Tibial nerve (tissue), 4 donors: Measurements from ENCODE around the gene GAREM1. TPM values are rescaled to one million over a fixed set of nuclear protein-coding genes. Genes with fewer than 3 reads are reported as not detected.

ENCODE experiments used
- DNase-seq, 2 donors: peaks; one replicate each; pipeline ENCODE4 v3.0.0-alpha.2; 2019; ENCODE audit warnings: low spot score in 2 of 2
- H3K27ac ChIP-seq, 4 donors: fragments of 200-600 bp; sonication (generic) in 3 of 4; one replicate each; pipeline ENCODE4 v1.5.1; 2017 to 2019; ENCODE audit warnings: mild to moderate bottlenecking in 1 of 4
- H3K27me3 ChIP-seq, 2 donors: fragments of 200-600 bp; sonication (generic) in 1 of 2; one replicate each; pipeline versions ENCODE4 v1.5.1 to v1.6.0; 2017 to 2019
- H3K36me3 ChIP-seq, 3 donors: fragments of 200-600 bp; sonication (generic); one replicate each; pipeline ENCODE4 v1.5.1; 2018 to 2019
- H3K4me1 ChIP-seq, 4 donors: fragments of 200-600 bp; sonication (generic) in 3 of 4; one replicate each; pipeline ENCODE4 v1.5.1; 2017 to 2019
- H3K4me3 ChIP-seq, 4 donors: fragments of 200-600 bp; sonication (generic) in 3 of 4; one replicate each; pipeline ENCODE4 v1.5.1; 2017 to 2019; ENCODE audit warnings: mild to moderate bottlenecking in 1 of 4, moderate library complexity in 1 of 4
- H3K9me3 ChIP-seq, 4 donors: fragments of 200-600 bp; sonication (generic) in 3 of 4; one replicate each; pipeline ENCODE4 v1.5.1; 2017 to 2019
- EP300 ChIP-seq, 2 donors: sonication (generic); formaldehyde crosslinking; IDR thresholded peaks; one replicate each; pipeline ENCODE4 v1.6.1; 2017; ENCODE audit warnings: antibody characterized with exemption in 2 of 2, mild to moderate bottlenecking in 1 of 2
- POLR2A ChIP-seq, 2 donors: fragments of 450-650 bp; IDR thresholded peaks; one replicate each; pipeline ENCODE4 v1.6.1; 2017; ENCODE audit warnings: antibody characterized with exemption in 2 of 2, mild to moderate bottlenecking in 2 of 2, moderate library complexity in 2 of 2
- WGBS, 2 donors: methylation state at CpG; one replicate each; pipeline ENCODE4 v1.1.5; 2018; 5-methylcytosine and 5-hydroxymethylcytosine counted together
- total RNA-seq, 4 donors: library from RNA; depleted of rRNA; stranded (reverse); fragments of >200 nt; gene quantifications; one replicate each; pipeline ENCODE4 v1.1.0, GENCODE V29; 2016
- TF ChIP-seq, protein P1 (sequence below), 5 experiments: fragments of 200-600 bp in 3 of 5; fragments of 450-650 bp in 2 of 5; sonication (generic) in 3 of 5; IDR thresholded peaks; one replicate each; pipeline ENCODE4 v1.5.1; 2016 to 2019; ENCODE audit warnings: antibody characterized with exemption in 5 of 5, mild to moderate bottlenecking in 3 of 5, moderate library complexity in 2 of 5

The GAREM1 gene
- total RNA-seq, 4 donors from 2014 or later = 25.1 to 33.0 (median 30.7) TPM

DNA sequence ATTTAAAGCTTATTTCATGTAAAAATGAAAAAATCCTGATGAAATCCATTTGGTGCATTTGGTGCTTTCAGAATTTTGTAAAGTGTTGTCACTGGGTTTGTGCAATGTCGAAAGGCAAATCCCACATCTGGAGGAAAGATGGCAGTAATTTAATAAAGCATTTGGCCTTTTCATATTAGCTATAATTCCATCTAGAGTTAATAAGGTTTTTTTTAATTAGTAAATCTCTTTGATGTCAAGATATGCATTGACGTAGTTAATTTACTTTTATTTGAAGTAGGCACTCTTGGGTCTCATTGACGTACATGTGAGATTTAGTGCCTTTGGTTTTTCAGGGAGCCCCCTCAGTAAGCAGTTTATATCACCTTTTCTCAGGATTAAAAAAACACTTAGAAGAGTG lies 12.3 kb upstream of the GAREM1 start:
- Histone ChIP-seq H3K9me3 (no peaks in the 10 kb centered on the region), H3K27ac (no peak overlapping the region), H3K36me3 (no peaks in the 10 kb centered on the region), H3K4me3 (no peak overlapping the region), H3K27me3 (no peaks in the 10 kb centered on the region), H3K4me1 (no peaks in the 10 kb centered on the region)
- 90 to 91% methylated on average over 3 of the region's 3 CpGs for WGBS, 2 donors
- no peak for DNase-seq
- no peak for TF ChIP-seq POLR2A (IDR thresholded peaks at IDR 0.05)
- TF ChIP-seq, protein P1, sequence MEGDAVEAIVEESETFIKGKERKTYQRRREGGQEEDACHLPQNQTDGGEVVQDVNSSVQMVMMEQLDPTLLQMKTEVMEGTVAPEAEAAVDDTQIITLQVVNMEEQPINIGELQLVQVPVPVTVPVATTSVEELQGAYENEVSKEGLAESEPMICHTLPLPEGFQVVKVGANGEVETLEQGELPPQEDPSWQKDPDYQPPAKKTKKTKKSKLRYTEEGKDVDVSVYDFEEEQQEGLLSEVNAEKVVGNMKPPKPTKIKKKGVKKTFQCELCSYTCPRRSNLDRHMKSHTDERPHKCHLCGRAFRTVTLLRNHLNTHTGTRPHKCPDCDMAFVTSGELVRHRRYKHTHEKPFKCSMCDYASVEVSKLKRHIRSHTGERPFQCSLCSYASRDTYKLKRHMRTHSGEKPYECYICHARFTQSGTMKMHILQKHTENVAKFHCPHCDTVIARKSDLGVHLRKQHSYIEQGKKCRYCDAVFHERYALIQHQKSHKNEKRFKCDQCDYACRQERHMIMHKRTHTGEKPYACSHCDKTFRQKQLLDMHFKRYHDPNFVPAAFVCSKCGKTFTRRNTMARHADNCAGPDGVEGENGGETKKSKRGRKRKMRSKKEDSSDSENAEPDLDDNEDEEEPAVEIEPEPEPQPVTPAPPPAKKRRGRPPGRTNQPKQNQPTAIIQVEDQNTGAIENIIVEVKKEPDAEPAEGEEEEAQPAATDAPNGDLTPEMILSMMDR (IDR thresholded peaks at IDR 0.05) = no peak
- no peak for TF ChIP-seq EP300 (IDR thresholded peaks at IDR 0.05)

DNA sequence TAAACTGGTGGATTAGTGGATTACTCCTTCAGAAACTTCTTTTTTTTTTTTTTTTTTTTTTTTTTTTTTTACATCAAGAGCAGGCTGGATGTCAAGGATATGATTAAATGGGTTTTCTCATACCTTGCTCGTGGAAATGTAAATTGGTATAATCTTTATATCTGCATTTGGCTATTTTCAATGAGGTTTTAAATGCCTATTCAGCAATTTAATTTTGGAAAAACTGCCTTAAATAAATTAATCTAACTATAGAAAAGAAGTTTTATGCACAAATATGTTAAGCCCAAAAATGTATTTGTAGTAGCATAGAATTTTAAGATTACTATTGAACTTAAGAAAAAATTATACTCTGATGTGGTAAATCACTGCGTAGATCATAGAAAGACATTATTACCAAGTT lies 11.4 kb upstream of the GAREM1 start:
- H3K27me3 ChIP-seq = no peaks in the 10 kb centered on the region
- no peaks in the 10 kb centered on the region for H3K9me3 ChIP-seq
- TF ChIP-seq EP300 (IDR thresholded peaks at IDR 0.05) (no peak), POLR2A (IDR thresholded peaks at IDR 0.05) (no peak)
- TF ChIP-seq, protein P1 (IDR thresholded peaks at IDR 0.05) = no peak
- H3K27ac ChIP-seq = no peak overlapping the region
- no peak overlapping the region for H3K4me3 ChIP-seq
- 93 to 97% methylated on average over 2 of the region's 2 CpGs for WGBS, 2 donors
- H3K36me3 ChIP-seq = no peaks in the 10 kb centered on the region
- no peak for DNase-seq
- no peaks in the 10 kb centered on the region for H3K4me1 ChIP-seq

DNA sequence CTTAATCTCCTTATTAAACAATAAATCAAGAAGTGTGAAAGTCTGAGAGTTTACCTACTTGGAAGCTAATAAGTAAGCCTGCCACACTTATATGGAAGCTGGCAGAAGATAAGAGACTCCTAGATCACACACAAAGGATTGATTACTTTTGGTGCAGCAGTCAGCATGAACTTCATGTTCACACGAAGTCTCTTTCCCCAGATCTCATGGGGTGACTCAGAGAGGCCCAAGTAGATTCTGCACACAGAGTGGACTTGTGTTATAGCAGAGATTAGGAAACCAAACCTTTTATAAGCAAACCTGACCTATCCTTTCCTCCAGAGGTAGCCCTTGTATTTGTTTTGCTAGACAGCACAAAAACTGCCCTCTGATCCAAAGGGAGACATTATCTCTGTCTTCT lies 9.9 kb upstream of the GAREM1 start:
- no peaks in the 10 kb centered on the region for H3K9me3 ChIP-seq
- TF ChIP-seq EP300 (IDR thresholded peaks at IDR 0.05) = no peak
- TF ChIP-seq, protein P1 (IDR thresholded peaks at IDR 0.05) = no peak
- no peak for TF ChIP-seq POLR2A (IDR thresholded peaks at IDR 0.05)
- H3K4me1 ChIP-seq = no peaks in the 10 kb centered on the region
- WGBS, 2 donors = 39 to 48% methylated on average over 1 of the region's 1 CpG
- H3K4me3 ChIP-seq = no peak overlapping the region
- no peaks in the 10 kb centered on the region for H3K36me3 ChIP-seq
- H3K27ac ChIP-seq = no peak overlapping the region
- no peak for DNase-seq
- no peaks in the 10 kb centered on the region for H3K27me3 ChIP-seq

DNA sequence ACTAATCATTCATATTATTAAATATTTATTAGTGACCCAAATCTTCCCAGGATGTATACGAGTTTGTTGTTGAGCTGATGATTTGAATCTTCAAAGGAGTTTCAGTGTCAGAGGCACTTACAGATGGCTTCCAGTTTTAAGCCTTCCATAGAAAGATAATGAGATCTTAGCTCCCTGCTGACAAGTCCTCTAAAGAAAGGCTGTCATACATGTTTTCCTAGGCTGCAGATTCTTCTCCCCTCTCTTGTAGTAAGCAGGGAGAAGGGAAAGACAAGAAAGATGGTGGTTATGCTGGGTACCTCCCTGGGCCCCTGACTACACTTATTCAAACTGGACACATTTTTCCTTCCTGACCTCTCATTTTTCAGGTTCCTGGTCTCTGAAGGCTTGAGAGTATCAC lies 8.1 kb upstream of the GAREM1 start:
- no peak for DNase-seq
- 66 to 89% methylated on average over 1 of the region's 1 CpG for WGBS, 2 donors
- H3K4me1 ChIP-seq = no peaks in the 10 kb centered on the region
- H3K27me3 ChIP-seq = no peaks in the 10 kb centered on the region
- no peak overlapping the region for H3K27ac ChIP-seq
- H3K9me3 ChIP-seq = no peaks in the 10 kb centered on the region
- TF ChIP-seq, protein P1 (IDR thresholded peaks at IDR 0.05) = no peak
- TF ChIP-seq POLR2A (IDR thresholded peaks at IDR 0.05) (no peak), EP300 (IDR thresholded peaks at IDR 0.05) (no peak)
- no peaks in the 10 kb centered on the region for H3K36me3 ChIP-seq
- H3K4me3 ChIP-seq = no peak overlapping the region

DNA sequence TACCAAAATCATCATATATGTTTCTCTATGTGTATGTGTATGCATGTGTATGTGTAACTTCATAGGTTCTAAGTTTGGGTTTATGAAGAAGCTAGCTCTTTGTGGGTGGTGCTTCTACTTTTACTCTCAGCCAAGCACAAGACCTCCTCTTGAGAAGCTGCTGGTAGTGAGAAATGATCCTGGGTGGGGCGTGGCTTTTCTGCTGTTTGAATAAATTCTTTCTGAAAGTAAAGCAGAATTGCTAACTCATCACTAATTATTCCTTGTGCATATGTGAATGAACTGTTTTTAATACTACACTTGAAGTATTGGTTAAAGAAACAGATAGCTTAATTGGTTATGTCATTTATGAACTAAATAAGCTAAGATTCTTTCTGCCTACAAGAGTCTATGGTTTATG lies 7.6 kb upstream of the GAREM1 start:
- Histone ChIP-seq H3K9me3 (no peaks in the 10 kb centered on the region), H3K4me1 (no peaks in the 10 kb centered on the region), H3K4me3 (no peak overlapping the region), H3K27me3 (no peaks in the 10 kb centered on the region), H3K27ac (no peak overlapping the region), H3K36me3 (no peaks in the 10 kb centered on the region)
- no peak for TF ChIP-seq POLR2A (IDR thresholded peaks at IDR 0.05)
- no peak for TF ChIP-seq EP300 (IDR thresholded peaks at IDR 0.05)
- TF ChIP-seq, protein P1 (IDR thresholded peaks at IDR 0.05) = no peak
- WGBS, 2 donors = 75 to 85% methylated on average over 1 of the region's 1 CpG
- no peak for DNase-seq
